H9 (cell line): Measurements from ENCODE around the gene GIT1. TPM values are rescaled to one million over a fixed set of nuclear protein-coding genes. Genes with fewer than 3 reads are reported as not detected.

Experiments used
- DNase-seq: peaks from one replicate; pipeline ENCODE4 v3.0.0-alpha.2; 2017
- H2AFZ ChIP-seq: one replicate; pipeline ENCODE4 v1.6.1; 2013; ENCODE audit warnings: mild to moderate bottlenecking, low read length, control low read depth, moderate library complexity
- H2AK5ac ChIP-seq: 2 replicates; pipeline ENCODE4 v1.6.1; 2013; ENCODE audit warnings: low read length, control low read depth, mixed read lengths; ENCODE audit not compliant: insufficient read length
- H2BK120ac ChIP-seq: one replicate; pipeline ENCODE4 v1.6.1; 2013; ENCODE audit warnings: low read depth, mild to moderate bottlenecking, low read length, control low read depth, inconsistent platforms; ENCODE audit not compliant: poor library complexity, severe bottlenecking
- H2BK12ac ChIP-seq: 2 replicates; pipeline ENCODE4 v1.6.1; 2013; ENCODE audit warnings: low read length, control low read depth, mixed read lengths, low read depth; ENCODE audit not compliant: insufficient read length
- H2BK15ac ChIP-seq: 2 replicates; pipeline ENCODE4 v1.6.1; 2013; ENCODE audit warnings: low read depth, low read length, control low read depth
- H2BK20ac ChIP-seq: one replicate; pipeline ENCODE4 v1.6.1; 2013; ENCODE audit warnings: low read depth, mild to moderate bottlenecking, low read length, control low read depth, inconsistent platforms; ENCODE audit not compliant: poor library complexity, severe bottlenecking
- H2BK5ac ChIP-seq: 2 replicates; pipeline ENCODE4 v1.6.1; 2013; ENCODE audit warnings: low read length, control low read depth, mixed read lengths; ENCODE audit not compliant: insufficient read length
- H3K14ac ChIP-seq: 2 replicates; pipeline ENCODE4 v1.6.1; 2013; ENCODE audit warnings: low read length, control low read depth; ENCODE audit not compliant: insufficient read depth
- H3K18ac ChIP-seq: 2 replicates; pipeline ENCODE4 v1.6.1; 2013; ENCODE audit warnings: low read depth, mild to moderate bottlenecking, mixed read lengths, low read length, control low read depth; ENCODE audit not compliant: insufficient read length
- H3K23ac ChIP-seq: 2 replicates; pipeline ENCODE4 v1.6.1; 2013; ENCODE audit warnings: low read length, control low read depth, mixed read lengths, low read depth; ENCODE audit not compliant: insufficient read length
- H3K23me2 ChIP-seq: 2 replicates; pipeline ENCODE4 v1.6.1; 2013; ENCODE audit warnings: low read depth, mild to moderate bottlenecking, mixed read lengths, low read length, control low read depth; ENCODE audit not compliant: insufficient read length, poor library complexity, severe bottlenecking
- H3K27ac ChIP-seq: 2 replicates; pipeline ENCODE4 v1.5.1; 2013; ENCODE audit warnings: low read length, control low read depth, mixed read lengths, low read depth; ENCODE audit not compliant: insufficient read length
- H3K27me3 ChIP-seq: 2 replicates; pipeline ENCODE4 v1.6.1; 2013; ENCODE audit warnings: low read length, control low read depth, inconsistent platforms; ENCODE audit not compliant: insufficient read depth
- H3K4ac ChIP-seq: 2 replicates; pipeline ENCODE4 v1.6.1; 2013; ENCODE audit warnings: low read depth, mild to moderate bottlenecking, control low read depth, inconsistent platforms, low read length, moderate library complexity
- H3K4me1 ChIP-seq: 2 replicates; pipeline ENCODE4 v1.6.1; 2013; ENCODE audit warnings: low read length, control low read depth, inconsistent platforms; ENCODE audit not compliant: insufficient read depth
- H3K4me2 ChIP-seq: 2 replicates; pipeline ENCODE4 v1.6.1; 2013; ENCODE audit warnings: low read length, control low read depth, mixed read lengths; ENCODE audit not compliant: insufficient read length, insufficient read depth
- H3K56ac ChIP-seq: 2 replicates; pipeline ENCODE4 v1.6.1; 2013; ENCODE audit warnings: low read depth, mild to moderate bottlenecking, mixed read lengths, low read length, control low read depth; ENCODE audit not compliant: insufficient read length
- H3K79me1 ChIP-seq: 2 replicates; pipeline ENCODE4 v1.6.1; 2013; ENCODE audit warnings: low read depth, mild to moderate bottlenecking, moderate library complexity, low read length, control low read depth, inconsistent platforms; ENCODE audit not compliant: insufficient read depth, poor library complexity, severe bottlenecking
- H3K79me2 ChIP-seq: 2 replicates; pipeline ENCODE4 v1.6.1; 2013; ENCODE audit warnings: low read length, control low read depth, inconsistent platforms; ENCODE audit not compliant: insufficient read depth
- H3K9ac ChIP-seq: 2 replicates; pipeline ENCODE4 v1.6.1; 2013; ENCODE audit warnings: low read length, control low read depth, mixed read lengths; ENCODE audit not compliant: insufficient read length; ENCODE audit errors: extremely low read depth
- H3K9me3 ChIP-seq: one replicate; pipeline ENCODE4 v1.6.1; 2013; ENCODE audit warnings: low read depth, low read length, inconsistent platforms; ENCODE audit not compliant: control insufficient read depth
- H3T11ph ChIP-seq: one replicate; pipeline ENCODE4 v1.6.1; 2013; ENCODE audit warnings: mild to moderate bottlenecking, low read length, control low read depth, inconsistent platforms
- H4K20me1 ChIP-seq: one replicate; pipeline ENCODE4 v1.6.1; 2013; ENCODE audit not compliant: control insufficient read depth, insufficient read length, insufficient read depth
- H4K5ac ChIP-seq: 2 replicates; pipeline ENCODE4 v1.6.1; 2013; ENCODE audit warnings: low read depth, mild to moderate bottlenecking, mixed read lengths, low read length, control low read depth; ENCODE audit not compliant: insufficient read length
- H4K8ac ChIP-seq: replicated peaks from 2 replicates; pipeline ENCODE4 v1.6.1; 2013; ENCODE audit warnings: low read length, control low read depth, mixed read lengths, low read depth; ENCODE audit not compliant: insufficient read length
- H4K91ac ChIP-seq: 2 replicates; pipeline ENCODE4 v1.6.1; 2013; ENCODE audit warnings: low read depth, mild to moderate bottlenecking, moderate library complexity, mixed read lengths, low read length, control low read depth; ENCODE audit not compliant: insufficient read length
- H3K27ac Mint-ChIP-seq, 3 experiments: 2 replicates in 2 of 3; 3 replicates in 1 of 3; pipeline ENCODE4 v1.8.0; 2020 to 2021; ENCODE audit warnings: mixed read lengths in 3 of 3, mild to moderate bottlenecking in 1 of 3, moderate library complexity in 1 of 3
- H3K27me3 Mint-ChIP-seq: 2 replicates; pipeline ENCODE4 v1.8.0; 2021; ENCODE audit warnings: low read depth, mild to moderate bottlenecking, moderate library complexity, mixed read lengths
- H3K36me3 Mint-ChIP-seq, 3 experiments: 2 replicates in 2 of 3; 3 replicates in 1 of 3; pipeline ENCODE4 v1.8.0; 2020 to 2021; ENCODE audit warnings: low read depth in 3 of 3, mixed read lengths in 3 of 3; ENCODE audit not compliant: insufficient read depth in 1 of 3
- H3K4me1 Mint-ChIP-seq, 2 experiments: 2 replicates each; pipeline ENCODE4 v1.8.0; 2020; ENCODE audit warnings: mixed read lengths in 2 of 2
- H3K4me3 Mint-ChIP-seq, 2 experiments: 2 replicates in 1 of 2; 3 replicates in 1 of 2; pipeline ENCODE4 v1.8.0; 2020 to 2021; ENCODE audit warnings: mild to moderate bottlenecking in 2 of 2, mixed read lengths in 2 of 2, moderate library complexity in 1 of 2
- H3K9me3 Mint-ChIP-seq, 2 experiments: 2 replicates in 1 of 2; 3 replicates in 1 of 2; pipeline ENCODE4 v1.8.0; 2020; ENCODE audit warnings: mild to moderate bottlenecking in 2 of 2, mixed read lengths in 2 of 2, moderate library complexity in 1 of 2
- CTCF ChIP-seq: fragments of 200-600 bp; sonication (generic); conservative IDR thresholded peaks from 3 replicates; pipeline ENCODE4 v1.8.0; 2021; ENCODE audit warnings: antibody characterized with exemption, mild to moderate bottlenecking
- WGBS: extraction: QIAGEN DNeasy Blood & Tissue Kit; methylation state at CpG from one replicate; pipeline ENCODE4 v1.1.7; 2013; ENCODE audit warnings: missing lambda C conversion rate, low lambda C conversion rate, mixed read lengths; ENCODE audit not compliant: insufficient read length; ENCODE audit errors: extremely low coverage; 5-methylcytosine and 5-hydroxymethylcytosine counted together
- total RNA-seq: library from RNA; stranded (reverse); gene quantifications from 2 replicates; pipeline ENCODE4 v1.2.1, GENCODE V29; 2021

GIT1 gene
- total RNA-seq, 1 experiment from 2014 or later = 47.4 TPM

- Histone ChIP-seq H4K20me1 (no peaks in the 10 kb centered on the region), H3K23ac (no peak overlapping the region), H3K4me2 (no peak overlapping the region), H3K4me1 (no peaks in the 10 kb centered on the region), H3T11ph (no peak overlapping the region), H3K27ac (no peak overlapping the region), H2BK15ac (no peak overlapping the region), H2AK5ac (no peak overlapping the region), H3K56ac (no peak overlapping the region), H4K91ac (no peak overlapping the region), H3K23me2 (no peaks in the 10 kb centered on the region), H3K14ac (no peak overlapping the region), H3K18ac (no peak overlapping the region), H3K27me3 (no peaks in the 10 kb centered on the region), H3K79me1 (no peaks in the 10 kb centered on the region), H3K9me3 (no peaks in the 10 kb centered on the region), H2BK5ac (no peak overlapping the region), H3K4ac (no peak overlapping the region), H2AFZ (no peak overlapping the region), H4K5ac (no peak overlapping the region), H2BK12ac (no peak overlapping the region), H3K79me2 (no peaks in the 10 kb centered on the region), H3K9ac (no peak overlapping the region), H2BK120ac (no peak overlapping the region), H2BK20ac (no peak overlapping the region), H4K8ac (no peak overlapping the region)
- no CpG with 5 or more reads among the region's 8 CpGs for WGBS
- Mint-ChIP-seq H3K9me3 (peaks cover 0 to 4% of the 10 kb centered on the region in 2 experiments; a peak in 2 of 5 replicates), H3K27ac (no peak overlapping the region), H3K4me1 (no peaks in the 10 kb centered on the region), H3K36me3 (peaks cover 35 to 69% (median 61%) of the 10 kb centered on the region in 3 experiments), H3K27me3 (no peaks in the 10 kb centered on the region), H3K4me3 (no peak overlapping the region)
- DNase-seq = no peak
- no peak for TF ChIP-seq CTCF
Observed at GRCh38 chr17:29533976-29534375, 55.5 kb downstream of the GIT1 start.
